Measurements from ENCODE around the gene GNG2.
A peak's percentile ranks its signal among the peaks of the same experiment; 100 is the strongest.

The GNG2 gene

DNA sequence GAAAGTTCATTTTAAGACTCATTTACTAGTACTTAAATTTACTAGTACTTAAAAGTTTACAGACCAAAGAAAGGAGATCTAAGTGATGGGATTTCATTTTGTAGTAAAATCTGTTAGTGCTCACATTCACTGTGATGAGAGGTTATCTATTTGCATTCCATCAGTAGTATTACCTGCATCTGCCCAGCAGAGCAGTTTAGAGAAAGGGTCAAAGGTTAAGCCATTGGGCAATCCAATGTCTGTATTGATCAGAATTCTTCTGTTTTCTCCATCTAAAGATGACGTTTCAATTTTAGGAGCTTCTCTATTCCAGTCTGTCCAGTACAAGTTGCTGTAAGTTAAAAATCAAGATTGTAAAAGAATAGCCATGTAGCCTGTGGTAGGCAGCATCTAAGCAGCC, 147.2 kb downstream of the GNG2 start:
- TF ChIP-seq, protein P1, sequence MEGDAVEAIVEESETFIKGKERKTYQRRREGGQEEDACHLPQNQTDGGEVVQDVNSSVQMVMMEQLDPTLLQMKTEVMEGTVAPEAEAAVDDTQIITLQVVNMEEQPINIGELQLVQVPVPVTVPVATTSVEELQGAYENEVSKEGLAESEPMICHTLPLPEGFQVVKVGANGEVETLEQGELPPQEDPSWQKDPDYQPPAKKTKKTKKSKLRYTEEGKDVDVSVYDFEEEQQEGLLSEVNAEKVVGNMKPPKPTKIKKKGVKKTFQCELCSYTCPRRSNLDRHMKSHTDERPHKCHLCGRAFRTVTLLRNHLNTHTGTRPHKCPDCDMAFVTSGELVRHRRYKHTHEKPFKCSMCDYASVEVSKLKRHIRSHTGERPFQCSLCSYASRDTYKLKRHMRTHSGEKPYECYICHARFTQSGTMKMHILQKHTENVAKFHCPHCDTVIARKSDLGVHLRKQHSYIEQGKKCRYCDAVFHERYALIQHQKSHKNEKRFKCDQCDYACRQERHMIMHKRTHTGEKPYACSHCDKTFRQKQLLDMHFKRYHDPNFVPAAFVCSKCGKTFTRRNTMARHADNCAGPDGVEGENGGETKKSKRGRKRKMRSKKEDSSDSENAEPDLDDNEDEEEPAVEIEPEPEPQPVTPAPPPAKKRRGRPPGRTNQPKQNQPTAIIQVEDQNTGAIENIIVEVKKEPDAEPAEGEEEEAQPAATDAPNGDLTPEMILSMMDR (IDR thresholded peaks at IDR 0.05; ENCODE audit: low read depth, low read length, missing control alignments): no peak
- H3K4me3 ChIP-seq (replicated peaks; ENCODE audit: low read depth, low read length): no peak overlapping the region
- no peak for DNase-seq (ENCODE audit: extremely low read depth, low read depth)

DNA sequence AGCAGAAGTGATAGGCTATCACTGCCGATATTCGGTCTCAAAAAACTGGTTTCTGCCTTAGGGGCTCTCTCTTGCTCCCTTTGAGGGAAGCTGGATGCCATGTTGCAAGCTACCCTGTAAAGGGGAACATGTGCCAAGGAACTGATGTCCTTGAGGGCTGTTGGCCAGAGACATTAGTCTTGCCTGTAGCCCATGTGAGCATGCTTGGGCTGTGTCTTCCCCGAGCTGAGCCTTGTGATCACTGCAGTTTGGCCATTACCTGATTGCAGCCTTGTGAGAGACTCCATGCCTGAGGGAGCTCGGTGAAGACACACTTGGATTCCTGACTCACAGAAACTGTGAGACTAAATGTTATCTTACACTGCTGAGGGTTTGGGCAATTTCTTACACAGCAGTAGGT, 147.7 kb downstream of the GNG2 start:
- no peak overlapping the region for H3K4me3 ChIP-seq (replicated peaks; ENCODE audit: low read depth, low read length)
- TF ChIP-seq, protein P1 (IDR thresholded peaks at IDR 0.05; ENCODE audit: low read depth, low read length, missing control alignments): no peak
- no peak for DNase-seq (ENCODE audit: extremely low read depth, low read depth)

DNA sequence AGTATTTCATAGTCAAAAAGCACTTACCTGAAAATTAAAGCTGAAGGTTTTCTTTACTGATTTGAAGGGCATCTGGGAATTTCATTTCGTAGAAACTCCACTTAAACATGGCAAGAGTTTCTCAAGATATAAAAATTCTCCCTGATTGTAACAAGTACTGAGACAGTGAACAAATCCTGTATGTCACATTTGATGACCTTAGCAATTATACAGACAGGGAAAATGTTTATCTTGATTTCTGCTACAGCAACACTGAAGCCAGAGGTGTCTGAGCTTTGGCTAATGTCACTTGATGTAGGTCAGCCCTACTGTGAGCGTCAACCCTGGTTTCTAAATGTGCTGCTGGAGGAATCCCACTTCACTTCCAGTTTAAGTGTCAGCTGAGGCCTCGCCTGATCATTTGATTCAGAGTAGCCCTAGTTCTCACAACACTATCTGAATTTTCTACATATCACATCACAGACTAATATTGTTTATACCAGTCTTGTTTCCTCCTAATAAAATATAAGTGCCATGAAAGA, 149.8 kb downstream of the GNG2 start:
- H3K4me3 ChIP-seq (replicated peaks; ENCODE audit: low read depth, low read length): no peak overlapping the region
- DNase-seq (ENCODE audit: extremely low read depth, low read depth): no peak
- TF ChIP-seq, protein P1 (IDR thresholded peaks at IDR 0.05; ENCODE audit: low read depth, low read length, missing control alignments): no peak

DNA sequence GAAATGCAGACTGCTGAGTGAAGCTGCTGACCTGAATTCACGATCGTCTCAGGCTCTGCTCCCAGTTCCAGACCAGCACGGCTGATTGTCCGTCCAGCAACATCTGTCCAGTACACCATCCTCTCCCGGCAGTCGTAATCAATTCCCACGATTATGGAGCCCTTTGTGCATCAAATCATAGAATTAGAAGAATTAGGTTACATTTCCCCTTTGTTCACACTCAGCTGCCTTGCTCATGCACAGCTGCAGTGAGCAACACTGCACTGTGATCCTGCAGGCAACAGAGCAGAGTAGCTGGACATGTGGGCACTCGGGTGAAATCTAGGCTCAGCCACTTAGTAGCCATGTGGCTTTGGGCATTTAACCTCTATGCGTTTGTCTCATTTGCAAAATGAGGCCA, 151.1 kb downstream of the GNG2 start:
- no peak overlapping the region for H3K4me3 ChIP-seq (replicated peaks; ENCODE audit: low read depth, low read length)
- TF ChIP-seq, protein P1 (IDR thresholded peaks at IDR 0.05; ENCODE audit: low read depth, low read length, missing control alignments): no peak
- no peak for DNase-seq (ENCODE audit: extremely low read depth, low read depth)

DNA sequence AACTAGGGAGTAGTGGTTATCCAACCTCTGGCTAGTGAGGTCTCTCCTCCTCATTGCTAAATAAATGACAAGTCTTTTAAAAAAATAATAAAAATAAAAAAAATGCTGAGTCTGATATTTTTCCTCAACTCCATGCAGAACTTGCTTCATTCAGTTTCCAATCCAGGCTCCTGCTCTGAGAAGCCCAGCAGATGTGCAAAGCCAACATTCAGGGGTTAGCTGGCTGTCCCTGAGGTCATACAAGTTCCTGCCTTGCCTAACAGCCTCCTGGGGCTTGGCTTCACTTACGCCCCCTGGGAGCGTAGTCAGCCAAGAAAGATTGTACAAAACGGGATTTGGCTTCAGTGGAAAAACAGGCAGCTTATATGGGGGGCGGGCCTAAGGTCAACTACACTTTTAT, 152.2 kb downstream of the GNG2 start:
- TF ChIP-seq, protein P1 (IDR thresholded peaks at IDR 0.05; ENCODE audit: low read depth, low read length, missing control alignments): no peak
- H3K4me3 ChIP-seq (replicated peaks; ENCODE audit: low read depth, low read length): no peak overlapping the region
- no peak for DNase-seq (ENCODE audit: extremely low read depth, low read depth)

DNA sequence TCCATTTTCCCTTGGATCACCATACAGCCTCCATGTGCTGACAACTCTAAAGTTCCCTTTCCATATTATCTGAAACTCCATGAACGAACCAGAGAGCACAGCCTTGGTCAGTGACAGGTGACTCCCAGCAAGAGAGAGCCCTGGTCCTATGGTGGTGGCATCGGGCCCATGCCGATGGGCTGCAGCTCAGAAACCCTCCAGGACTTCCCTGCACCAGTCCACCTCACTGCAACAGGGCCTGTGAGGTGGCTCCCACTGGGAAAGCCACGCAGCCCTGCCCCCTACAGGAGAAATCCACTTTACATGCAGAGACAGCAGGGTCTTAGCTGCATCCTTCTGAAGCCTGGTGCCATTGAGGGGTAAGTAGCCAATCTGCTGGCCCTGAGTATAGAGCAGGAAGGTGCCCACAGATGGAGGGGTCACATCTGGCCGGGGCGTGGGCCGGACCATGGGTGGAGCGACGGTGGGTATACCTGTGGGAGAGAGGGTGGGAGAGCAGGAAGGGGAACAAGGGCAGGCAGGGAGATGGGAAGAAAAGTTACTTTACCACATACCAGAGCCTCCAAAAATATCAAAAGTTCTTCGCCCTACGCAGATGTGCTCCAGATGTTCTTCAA, 153.7 kb downstream of the GNG2 start:
- no peak overlapping the region for H3K4me3 ChIP-seq (replicated peaks; ENCODE audit: low read depth, low read length)
- TF ChIP-seq, protein P1 (IDR thresholded peaks at IDR 0.05; ENCODE audit: low read depth, low read length, missing control alignments): peak; percentile 44
- DNase-seq (ENCODE audit: extremely low read depth, low read depth): no peak
